ENCODE data around the gene DCAKD.

The DCAKD gene

DNA sequence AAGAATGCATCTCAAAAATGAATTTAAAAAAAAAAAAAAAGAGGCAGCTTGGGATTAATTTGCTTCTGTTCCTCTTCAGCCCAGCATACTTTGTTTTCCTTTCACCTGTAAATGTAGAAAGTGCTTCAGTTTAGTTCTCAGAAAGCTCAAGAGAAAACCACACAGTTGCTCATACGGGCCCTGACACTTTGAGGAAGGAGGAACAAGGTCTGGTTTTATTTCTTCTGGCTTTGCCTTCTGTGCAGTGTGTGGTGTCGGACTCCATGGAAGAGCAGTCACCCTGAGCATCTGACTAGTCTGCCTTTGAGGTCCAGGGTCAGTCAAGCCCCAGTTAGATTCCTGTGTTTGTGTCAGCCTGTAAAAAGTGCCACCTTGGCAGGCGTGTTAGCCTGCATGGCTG lies 37.3 kb upstream of the DCAKD start:
- H3K4me1 ChIP-seq (ENCODE audit: control insufficient read depth, insufficient read depth, low read length, unreplicated experiment): peaks cover 41% of the 10 kb centered on the region
- H3K36me3 ChIP-seq (ENCODE audit: insufficient read depth, low read length): peaks cover 32% of the 10 kb centered on the region
- H3K4me3 ChIP-seq (ENCODE audit: low read depth, low read length): no peak overlapping the region
- no peaks in the 10 kb centered on the region for H3K27me3 ChIP-seq (ENCODE audit: insufficient read depth, low read length)
- no peak overlapping the region for H3K27ac ChIP-seq (ENCODE audit: low read depth, low read length)
- H2AFZ ChIP-seq (ENCODE audit: low read length, unreplicated experiment): no peak overlapping the region
- no peaks in the 10 kb centered on the region for H3K79me2 ChIP-seq (ENCODE audit: control insufficient read depth, insufficient read depth, low read length, unreplicated experiment)

GRCh38 chr17:45087978-45088377 lies 36.5 kb upstream of the DCAKD start:
- Histone ChIP-seq H3K79me2 (ENCODE audit: control insufficient read depth, insufficient read depth, low read length, unreplicated experiment) (no peaks in the 10 kb centered on the region), H2AFZ (ENCODE audit: low read length, unreplicated experiment) (no peak overlapping the region), H3K27me3 (ENCODE audit: insufficient read depth, low read length) (no peaks in the 10 kb centered on the region), H3K36me3 (ENCODE audit: insufficient read depth, low read length) (peaks cover 38% of the 10 kb centered on the region), H3K4me3 (ENCODE audit: low read depth, low read length) (no peak overlapping the region), H3K27ac (ENCODE audit: low read depth, low read length) (peak overlapping the region; percentile 13; the same call in 1 of the 2 replicates), H3K4me1 (ENCODE audit: control insufficient read depth, insufficient read depth, low read length, unreplicated experiment) (peaks cover 33% of the 10 kb centered on the region)

DNA sequence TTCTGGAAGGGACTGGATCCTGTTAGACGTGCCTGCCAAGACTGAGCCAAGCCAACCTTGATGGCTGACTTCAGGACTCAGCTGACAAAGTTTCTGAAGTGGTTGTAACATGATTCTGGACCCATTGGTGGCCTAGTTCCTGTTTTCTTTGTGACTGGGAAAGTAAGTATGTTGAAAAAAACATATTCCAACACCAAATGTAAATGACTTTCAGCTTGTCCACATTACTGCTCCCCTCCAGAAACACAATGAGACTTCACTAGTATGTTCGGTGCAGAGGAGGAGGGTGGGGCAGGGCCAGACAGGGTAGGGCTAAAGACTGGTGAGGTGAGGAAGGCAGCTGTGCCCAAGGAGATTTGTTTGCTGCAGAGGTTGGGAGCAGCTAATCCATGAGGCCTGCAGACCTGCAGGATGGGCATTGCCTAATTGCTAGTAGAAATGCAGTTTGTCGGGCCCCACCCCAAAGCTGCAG lies 36.1 kb upstream of the DCAKD start:
- peaks cover 38% of the 10 kb centered on the region for H3K36me3 ChIP-seq (ENCODE audit: insufficient read depth, low read length)
- H3K4me3 ChIP-seq (ENCODE audit: low read depth, low read length): no peak overlapping the region
- H3K27me3 ChIP-seq (ENCODE audit: insufficient read depth, low read length): no peaks in the 10 kb centered on the region
- no peaks in the 10 kb centered on the region for H3K79me2 ChIP-seq (ENCODE audit: control insufficient read depth, insufficient read depth, low read length, unreplicated experiment)
- H3K27ac ChIP-seq (ENCODE audit: low read depth, low read length): peak overlapping the region; percentile 59
- H3K4me1 ChIP-seq (ENCODE audit: control insufficient read depth, insufficient read depth, low read length, unreplicated experiment): peaks cover 30% of the 10 kb centered on the region
- no peak overlapping the region for H2AFZ ChIP-seq (ENCODE audit: low read length, unreplicated experiment)

DNA sequence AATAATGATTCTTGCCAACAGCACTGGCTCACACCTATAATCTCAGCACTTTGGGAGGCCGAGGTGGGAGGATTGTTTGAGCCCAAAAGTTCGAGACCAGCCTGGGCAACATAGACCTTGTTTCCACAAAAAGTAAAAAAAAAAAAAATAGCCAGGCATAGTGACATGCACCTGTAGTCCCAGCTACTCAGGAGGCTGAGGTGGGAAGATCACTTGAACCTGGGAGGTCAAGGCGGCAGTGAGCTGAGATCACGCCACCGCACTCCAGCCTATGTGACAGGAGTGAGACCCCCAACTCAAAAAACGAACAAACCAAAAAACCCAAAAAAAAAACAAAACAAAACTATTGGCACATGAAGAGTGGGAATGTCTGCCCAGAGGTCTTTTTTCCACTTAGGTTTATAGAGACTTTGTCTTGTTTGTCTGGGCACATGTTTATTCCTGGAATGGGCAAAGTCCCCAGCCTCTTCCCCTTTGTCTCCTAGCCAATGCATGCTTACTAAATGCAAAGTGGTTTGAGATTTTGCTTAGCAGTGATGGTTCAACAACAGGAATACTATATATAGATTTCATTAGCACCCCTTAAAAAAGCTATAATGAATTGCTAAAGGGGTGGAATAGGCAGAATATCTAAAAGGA lies 35.6 kb upstream of the DCAKD start:
- Histone ChIP-seq H3K4me1 (ENCODE audit: control insufficient read depth, insufficient read depth, low read length, unreplicated experiment) (peaks cover 24% of the 10 kb centered on the region), H3K27me3 (ENCODE audit: insufficient read depth, low read length) (no peaks in the 10 kb centered on the region), H3K36me3 (ENCODE audit: insufficient read depth, low read length) (peaks cover 38% of the 10 kb centered on the region), H3K79me2 (ENCODE audit: control insufficient read depth, insufficient read depth, low read length, unreplicated experiment) (no peaks in the 10 kb centered on the region), H3K27ac (ENCODE audit: low read depth, low read length) (peak overlapping the region; percentile 59), H2AFZ (ENCODE audit: low read length, unreplicated experiment) (no peak overlapping the region), H3K4me3 (ENCODE audit: low read depth, low read length) (no peak overlapping the region)

- H3K4me3 ChIP-seq (ENCODE audit: low read depth, low read length): no peak overlapping the region
- H3K27ac ChIP-seq (ENCODE audit: low read depth, low read length): no peak overlapping the region; the same call in 1 of the 2 replicates
- no peak overlapping the region for H2AFZ ChIP-seq (ENCODE audit: low read length, unreplicated experiment)
- peaks cover 20% of the 10 kb centered on the region for H3K4me1 ChIP-seq (ENCODE audit: control insufficient read depth, insufficient read depth, low read length, unreplicated experiment)
- peaks cover 4% of the 10 kb centered on the region for H3K79me2 ChIP-seq (ENCODE audit: control insufficient read depth, insufficient read depth, low read length, unreplicated experiment)
- H3K27me3 ChIP-seq (ENCODE audit: insufficient read depth, low read length): no peaks in the 10 kb centered on the region
- peaks cover 38% of the 10 kb centered on the region for H3K36me3 ChIP-seq (ENCODE audit: insufficient read depth, low read length)
Observed at GRCh38 chr17:45086391-45086790, 35.0 kb upstream of the DCAKD start.

DNA sequence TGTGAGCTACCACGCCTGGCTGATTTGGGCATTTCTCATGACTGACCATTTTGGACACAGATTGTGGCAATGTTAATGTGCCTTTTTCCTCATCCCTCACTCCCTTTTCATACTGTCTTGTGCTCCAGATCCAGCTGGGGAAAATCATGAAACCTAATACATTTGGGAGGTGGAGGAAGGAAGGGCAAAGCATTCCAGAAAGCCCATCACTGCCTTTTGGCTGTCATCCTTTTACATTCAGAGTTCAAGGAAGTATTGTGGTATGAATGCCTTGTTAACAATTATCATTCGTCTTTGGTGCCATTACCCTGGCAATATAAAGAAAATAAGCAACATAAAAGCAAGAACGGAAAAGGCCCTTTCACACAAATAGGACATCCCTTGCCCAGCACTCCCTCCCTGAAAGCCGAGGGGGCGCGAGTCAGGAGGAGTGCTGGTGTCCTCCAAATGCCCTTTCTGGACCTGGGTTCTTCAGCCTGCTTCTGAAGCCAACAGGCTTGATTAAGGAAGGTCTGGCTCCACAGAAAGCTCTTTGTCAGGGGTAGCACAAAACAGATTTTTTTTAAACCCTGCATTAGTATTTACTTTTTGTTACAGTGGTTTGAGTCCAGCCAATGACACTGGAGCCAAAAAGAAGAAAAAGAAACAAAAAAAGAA lies 29.7 kb upstream of the DCAKD start:
- Histone ChIP-seq H3K27me3 (ENCODE audit: insufficient read depth, low read length) (no peaks in the 10 kb centered on the region), H3K79me2 (ENCODE audit: control insufficient read depth, insufficient read depth, low read length, unreplicated experiment) (peaks cover 42% of the 10 kb centered on the region), H3K4me1 (ENCODE audit: control insufficient read depth, insufficient read depth, low read length, unreplicated experiment) (peaks cover 7% of the 10 kb centered on the region), H3K27ac (ENCODE audit: low read depth, low read length) (no peak overlapping the region), H3K36me3 (ENCODE audit: insufficient read depth, low read length) (peaks cover 35% of the 10 kb centered on the region), H2AFZ (ENCODE audit: low read length, unreplicated experiment) (no peak overlapping the region), H3K4me3 (ENCODE audit: low read depth, low read length) (no peak overlapping the region)

DNA sequence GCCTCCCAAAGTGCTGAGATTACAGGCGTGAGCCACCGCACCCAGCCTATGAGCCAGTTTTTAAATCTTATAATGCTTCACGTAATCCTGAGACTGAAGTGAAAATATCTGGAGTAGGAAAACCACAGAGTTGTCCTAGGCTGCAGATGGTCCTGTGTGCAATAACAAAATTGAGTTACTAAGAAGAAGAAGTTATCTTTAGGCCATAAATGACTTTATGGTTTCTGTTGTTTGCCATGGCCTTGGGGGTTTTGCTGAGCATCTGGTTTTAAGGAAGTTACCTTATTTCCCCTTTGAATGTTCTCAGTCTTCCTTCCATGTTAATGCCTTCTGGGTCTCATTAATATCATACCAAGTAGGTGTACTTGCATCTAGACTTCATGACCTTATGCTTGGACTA lies 26.2 kb upstream of the DCAKD start:
- Histone ChIP-seq H3K27ac (ENCODE audit: low read depth, low read length) (no peak overlapping the region), H3K79me2 (ENCODE audit: control insufficient read depth, insufficient read depth, low read length, unreplicated experiment) (peaks cover 61% of the 10 kb centered on the region), H3K4me1 (ENCODE audit: control insufficient read depth, insufficient read depth, low read length, unreplicated experiment) (peaks cover 21% of the 10 kb centered on the region), H2AFZ (ENCODE audit: low read length, unreplicated experiment) (no peak overlapping the region), H3K27me3 (ENCODE audit: insufficient read depth, low read length) (no peaks in the 10 kb centered on the region), H3K36me3 (ENCODE audit: insufficient read depth, low read length) (peaks cover 28% of the 10 kb centered on the region), H3K4me3 (ENCODE audit: low read depth, low read length) (no peak overlapping the region)

DNA sequence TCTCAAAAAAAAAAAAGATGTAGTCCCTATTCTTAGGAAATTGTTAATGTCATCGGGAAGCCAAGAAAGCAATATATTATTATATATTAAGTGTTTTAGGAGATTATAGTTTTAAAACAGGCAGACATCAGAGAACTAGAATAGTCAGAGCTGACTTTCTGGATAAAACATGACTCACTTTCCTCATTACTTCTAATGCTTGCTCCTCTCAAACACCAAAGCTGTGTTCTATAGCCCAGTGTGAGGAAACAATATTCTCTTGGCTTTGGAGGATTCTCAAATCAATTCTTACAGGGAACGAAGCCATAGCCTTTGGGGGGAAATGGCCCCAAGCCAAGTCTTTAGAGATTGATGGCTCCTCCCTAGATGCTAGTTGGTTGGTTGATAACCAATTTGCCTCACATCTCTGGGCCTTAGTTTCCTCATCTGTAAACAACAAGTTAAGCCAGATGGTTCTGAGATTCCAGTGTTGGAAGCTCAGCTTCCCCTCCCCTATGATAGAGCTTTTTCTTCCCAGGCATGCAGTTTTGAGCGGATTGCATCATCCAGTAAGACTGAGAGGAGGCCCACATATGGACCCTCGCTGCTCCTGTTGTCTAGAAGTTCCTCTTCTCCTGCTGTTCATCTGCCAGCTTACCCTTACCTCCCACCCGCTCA lies 22.1 kb upstream of the DCAKD start:
- Histone ChIP-seq H3K4me1 (ENCODE audit: control insufficient read depth, insufficient read depth, low read length, unreplicated experiment) (peaks cover 28% of the 10 kb centered on the region), H3K27me3 (ENCODE audit: insufficient read depth, low read length) (no peaks in the 10 kb centered on the region), H3K4me3 (ENCODE audit: low read depth, low read length) (no peak overlapping the region), H2AFZ (ENCODE audit: low read length, unreplicated experiment) (no peak overlapping the region), H3K36me3 (ENCODE audit: insufficient read depth, low read length) (peaks cover 10% of the 10 kb centered on the region; the same call in 1 of the 2 replicates), H3K27ac (ENCODE audit: low read depth, low read length) (peak overlapping the region; percentile 66), H3K79me2 (ENCODE audit: control insufficient read depth, insufficient read depth, low read length, unreplicated experiment) (peaks cover 60% of the 10 kb centered on the region)

DNA sequence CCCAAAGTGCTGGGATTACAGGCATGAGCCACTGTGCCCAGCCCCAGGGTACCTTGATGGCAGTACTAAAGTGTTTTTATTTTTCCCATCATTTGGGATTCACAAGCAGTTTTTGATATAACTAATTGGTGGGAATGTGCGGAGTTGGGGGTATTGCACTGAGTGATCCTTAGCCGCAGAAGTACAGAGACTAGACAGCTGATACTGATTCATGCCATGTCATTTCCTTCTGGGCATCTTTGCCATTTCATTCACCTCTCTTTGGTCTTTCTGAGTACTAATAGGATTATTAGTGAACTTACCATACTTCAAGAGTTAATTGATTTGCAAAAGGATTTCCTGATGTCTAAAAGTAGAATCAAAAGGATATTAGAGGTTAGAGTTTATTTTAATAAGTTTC lies 19.4 kb upstream of the DCAKD start:
- peaks cover 5% of the 10 kb centered on the region; the same call in 1 of the 2 replicates for H3K36me3 ChIP-seq (ENCODE audit: insufficient read depth, low read length)
- peak overlapping the region; percentile 26; the same call in 1 of the 2 replicates for H3K27ac ChIP-seq (ENCODE audit: low read depth, low read length)

GRCh38 chr17:45070001-45070400 lies 18.6 kb upstream of the DCAKD start:
- Histone ChIP-seq H3K27me3 (ENCODE audit: insufficient read depth, low read length) (no peaks in the 10 kb centered on the region), H3K27ac (ENCODE audit: low read depth, low read length) (no peak overlapping the region), H3K4me3 (ENCODE audit: low read depth, low read length) (no peak overlapping the region), H3K79me2 (ENCODE audit: control insufficient read depth, insufficient read depth, low read length, unreplicated experiment) (peaks cover 58% of the 10 kb centered on the region), H3K4me1 (ENCODE audit: control insufficient read depth, insufficient read depth, low read length, unreplicated experiment) (peaks cover 16% of the 10 kb centered on the region), H2AFZ (ENCODE audit: low read length, unreplicated experiment) (no peak overlapping the region), H3K36me3 (ENCODE audit: insufficient read depth, low read length) (peaks cover 5% of the 10 kb centered on the region; the same call in 1 of the 2 replicates)

More for the DNA sequence above, 19.4 kb upstream of the DCAKD start:
- H2AFZ ChIP-seq (ENCODE audit: low read length, unreplicated experiment): no peak overlapping the region
- H3K4me1 ChIP-seq (ENCODE audit: control insufficient read depth, insufficient read depth, low read length, unreplicated experiment): peaks cover 17% of the 10 kb centered on the region
- H3K27me3 ChIP-seq (ENCODE audit: insufficient read depth, low read length): no peaks in the 10 kb centered on the region
- peaks cover 53% of the 10 kb centered on the region for H3K79me2 ChIP-seq (ENCODE audit: control insufficient read depth, insufficient read depth, low read length, unreplicated experiment)
- no peak overlapping the region for H3K4me3 ChIP-seq (ENCODE audit: low read depth, low read length)
